Stimulated activated CD8-positive, alpha-beta memory T cell treated with anti-CD3 and anti-CD28 coated beads, Interleukin-12 subunit alpha, Interleukin-12 subunit beta, amount 100 ng/mL, for 24 hours (primary cell): ENCODE measurements around the gene SFT2D1.
"Not testable (repeated sequence)": the region's sequence is repeated elsewhere in the genome, so short reads cannot be mapped to it uniquely, and the experiment has no call there.

Experiments used
- DNase-seq: peaks from one replicate; pipeline ENCODE4 v3.0.0-alpha.2; 2020; ENCODE audit errors: extremely low read depth

The SFT2D1 gene

GRCh38 chr6:166364456-166364855 is 22.1 kb upstream of the SFT2D1 start:
- no peak for DNase-seq

GRCh38 chr6:166362427-166362826 is 20.1 kb upstream of the SFT2D1 start:
- not testable (repeated sequence) for DNase-seq

GRCh38 chr6:166361077-166361429 is 18.7 kb upstream of the SFT2D1 start:
- no peak for DNase-seq

GRCh38 chr6:166360243-166361076 is 18.1 kb upstream of the SFT2D1 start:
- no peak for DNase-seq

GRCh38 chr6:166355552-166355951 is 13.2 kb upstream of the SFT2D1 start:
- no peak for DNase-seq

GRCh38 chr6:166354965-166355364 is 12.6 kb upstream of the SFT2D1 start:
- DNase-seq: no peak

GRCh38 chr6:166354143-166354542 is 11.8 kb upstream of the SFT2D1 start:
- DNase-seq: no peak

- DNase-seq: no peak
Measured at GRCh38 chr6:166353507-166353906, 11.2 kb upstream of the SFT2D1 start.

GRCh38 chr6:166352923-166353322 is 10.6 kb upstream of the SFT2D1 start:
- DNase-seq: no peak

- DNase-seq: no peak
Measured at GRCh38 chr6:166351715-166352285, 9.5 kb upstream of the SFT2D1 start.

- DNase-seq: no peak
Measured at GRCh38 chr6:166348305-166348949, 6.1 kb upstream of the SFT2D1 start.

- DNase-seq: no peak
Measured at GRCh38 chr6:166346965-166347364, 4.6 kb upstream of the SFT2D1 start.

GRCh38 chr6:166346449-166346848 is 4.1 kb upstream of the SFT2D1 start:
- DNase-seq: no peak

- not testable (repeated sequence) for DNase-seq
Measured at GRCh38 chr6:166345672-166346071, 3.3 kb upstream of the SFT2D1 start.

- not testable (repeated sequence) for DNase-seq
Measured at GRCh38 chr6:166344921-166345320, 2.6 kb upstream of the SFT2D1 start.

- no peak for DNase-seq
Measured at GRCh38 chr6:166344240-166344639, 1.9 kb upstream of the SFT2D1 start.

- no peak for DNase-seq
Measured at GRCh38 chr6:166343150-166343487, 774 bp upstream of the SFT2D1 start.

- no peak for DNase-seq
Measured at GRCh38 chr6:166341977-166342348, 382 bp downstream of the SFT2D1 start.

GRCh38 chr6:166341464-166341863 is 881 bp downstream of the SFT2D1 start:
- DNase-seq: no peak

GRCh38 chr6:166338854-166339253 is 3.5 kb downstream of the SFT2D1 start:
- DNase-seq: no peak

GRCh38 chr6:166336847-166337246 is 5.5 kb downstream of the SFT2D1 start:
- no peak for DNase-seq

- DNase-seq: no peak
Measured at GRCh38 chr6:166335378-166336302, 6.7 kb downstream of the SFT2D1 start.
